GM18511 (cell line): Measurements from ENCODE around the gene SMC6.

ENCODE experiments used
- ATAC-seq: cut with Tn5 transposase; IDR thresholded peaks from one replicate; pipeline ENCODE4 v1.9.1; 2021; ENCODE audit warnings: mild to moderate bottlenecking, moderate library complexity; ENCODE audit not compliant: unreplicated experiment

Gene SMC6, protein sequence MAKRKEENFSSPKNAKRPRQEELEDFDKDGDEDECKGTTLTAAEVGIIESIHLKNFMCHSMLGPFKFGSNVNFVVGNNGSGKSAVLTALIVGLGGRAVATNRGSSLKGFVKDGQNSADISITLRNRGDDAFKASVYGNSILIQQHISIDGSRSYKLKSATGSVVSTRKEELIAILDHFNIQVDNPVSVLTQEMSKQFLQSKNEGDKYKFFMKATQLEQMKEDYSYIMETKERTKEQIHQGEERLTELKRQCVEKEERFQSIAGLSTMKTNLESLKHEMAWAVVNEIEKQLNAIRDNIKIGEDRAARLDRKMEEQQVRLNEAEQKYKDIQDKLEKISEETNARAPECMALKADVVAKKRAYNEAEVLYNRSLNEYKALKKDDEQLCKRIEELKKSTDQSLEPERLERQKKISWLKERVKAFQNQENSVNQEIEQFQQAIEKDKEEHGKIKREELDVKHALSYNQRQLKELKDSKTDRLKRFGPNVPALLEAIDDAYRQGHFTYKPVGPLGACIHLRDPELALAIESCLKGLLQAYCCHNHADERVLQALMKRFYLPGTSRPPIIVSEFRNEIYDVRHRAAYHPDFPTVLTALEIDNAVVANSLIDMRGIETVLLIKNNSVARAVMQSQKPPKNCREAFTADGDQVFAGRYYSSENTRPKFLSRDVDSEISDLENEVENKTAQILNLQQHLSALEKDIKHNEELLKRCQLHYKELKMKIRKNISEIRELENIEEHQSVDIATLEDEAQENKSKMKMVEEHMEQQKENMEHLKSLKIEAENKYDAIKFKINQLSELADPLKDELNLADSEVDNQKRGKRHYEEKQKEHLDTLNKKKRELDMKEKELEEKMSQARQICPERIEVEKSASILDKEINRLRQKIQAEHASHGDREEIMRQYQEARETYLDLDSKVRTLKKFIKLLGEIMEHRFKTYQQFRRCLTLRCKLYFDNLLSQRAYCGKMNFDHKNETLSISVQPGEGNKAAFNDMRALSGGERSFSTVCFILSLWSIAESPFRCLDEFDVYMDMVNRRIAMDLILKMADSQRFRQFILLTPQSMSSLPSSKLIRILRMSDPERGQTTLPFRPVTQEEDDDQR

DNA sequence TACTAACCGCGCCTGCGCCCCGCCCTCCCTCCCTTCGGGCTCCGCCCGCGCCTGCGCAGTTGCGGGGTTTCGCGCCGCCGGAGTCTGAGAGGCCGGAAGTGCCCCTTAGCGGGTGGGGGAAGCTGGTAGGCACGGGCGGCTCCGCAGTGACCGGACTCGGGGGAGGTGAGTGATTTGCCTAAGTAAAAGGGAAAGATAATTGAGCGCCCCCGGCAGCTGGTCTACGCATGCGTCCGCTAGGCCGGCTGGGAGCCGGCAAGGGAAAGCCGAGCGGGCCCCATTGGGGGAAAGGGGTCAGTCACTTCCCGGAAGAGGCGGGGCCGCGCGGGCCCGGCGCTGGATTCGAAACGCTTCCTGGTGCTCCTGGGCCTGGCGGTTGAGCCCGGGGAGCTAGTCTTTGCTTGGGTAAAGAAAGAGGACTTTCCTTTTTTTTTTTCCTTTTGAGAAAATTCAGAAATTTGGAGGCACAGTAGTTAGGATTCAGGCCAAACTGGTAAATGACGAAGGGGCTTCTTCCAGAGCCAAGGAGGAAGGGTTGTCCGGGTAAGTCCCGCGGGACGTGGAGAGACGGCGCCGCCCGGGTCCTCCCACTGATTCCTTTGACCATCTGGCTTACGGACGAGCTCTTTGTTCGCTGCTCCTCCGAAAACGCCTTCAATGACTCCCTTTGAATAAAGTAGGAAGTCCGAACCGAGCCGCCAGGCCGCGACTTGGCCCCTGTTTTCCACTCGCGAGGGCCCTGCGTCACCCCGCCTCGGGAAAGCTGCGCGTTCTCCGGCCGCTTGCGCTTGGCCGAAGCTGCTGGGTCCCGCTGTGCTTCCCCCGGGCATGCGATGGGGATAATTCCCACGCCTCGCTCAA, at the start of gene SMC6, which contains the start of gene GEN1:
Gene SMC6 (minus strand): TSS at position 8 of the 861 bp plus-strand sequence. CDS start 7,864 bp downstream, outside the sequence.
Gene GEN1 (plus strand): TSS at position 336 of the 861 bp plus-strand sequence. CDS start 5,806 bp downstream, outside the sequence.
- ATAC-seq: peak; percentile 69

GRCh38 chr2:17800693-17801458, 47.3 kb upstream of the SMC6 start:
- ATAC-seq: no peak

DNA sequence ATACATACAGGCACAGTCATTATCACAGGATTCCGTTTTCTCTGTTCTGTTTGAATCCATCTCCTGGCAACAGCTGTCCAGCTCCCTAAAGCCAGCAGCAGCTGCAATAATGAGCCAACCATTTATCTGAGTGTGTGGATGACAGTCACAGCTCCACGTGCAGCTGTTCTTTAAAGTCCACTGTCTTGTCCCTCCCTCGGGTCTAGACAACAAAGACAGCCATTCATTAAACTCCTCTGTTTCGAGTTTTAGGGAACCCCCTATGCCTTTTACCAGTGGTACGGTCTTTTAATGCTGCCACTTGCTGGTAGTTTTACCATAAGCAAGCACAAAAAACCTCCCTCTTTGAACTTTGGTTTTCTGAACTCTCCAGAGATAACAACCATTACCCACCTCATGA, 46.6 kb upstream of the SMC6 start:
- ATAC-seq: no peak

- no peak for ATAC-seq
These were observed 45.9 kb upstream of the SMC6 start for GRCh38 chr2:17799301-17800120.

DNA sequence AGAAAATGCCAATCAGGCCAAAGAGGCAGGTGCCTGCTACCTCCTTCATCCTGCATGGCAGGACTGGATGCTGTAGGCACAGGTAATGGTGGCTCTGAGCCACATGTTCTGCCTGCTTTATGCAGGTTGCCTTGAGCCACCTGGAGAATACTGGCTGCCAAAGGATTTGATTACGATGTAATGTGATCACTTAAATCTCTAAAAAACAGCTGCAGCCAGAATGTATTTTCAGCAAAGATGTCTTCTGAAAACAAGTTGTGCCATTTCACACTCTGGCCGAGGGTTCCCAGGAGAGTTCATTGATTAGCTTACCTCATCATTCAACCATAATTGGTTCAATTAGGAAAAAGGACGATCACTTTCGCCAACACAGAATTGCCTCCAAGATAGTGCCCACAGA, 44.7 kb upstream of the SMC6 start:
- no peak for ATAC-seq

GRCh38 chr2:17795309-17795708, 41.7 kb upstream of the SMC6 start:
- no peak for ATAC-seq

GRCh38 chr2:17793803-17794354, 40.3 kb upstream of the SMC6 start:
- no peak for ATAC-seq

- no peak for ATAC-seq
These were observed 39.7 kb upstream of the SMC6 start for GRCh38 chr2:17793296-17793695.

- ATAC-seq: peak; percentile 60
These were observed 38.9 kb upstream of the SMC6 start for GRCh38 chr2:17792515-17792914.

DNA sequence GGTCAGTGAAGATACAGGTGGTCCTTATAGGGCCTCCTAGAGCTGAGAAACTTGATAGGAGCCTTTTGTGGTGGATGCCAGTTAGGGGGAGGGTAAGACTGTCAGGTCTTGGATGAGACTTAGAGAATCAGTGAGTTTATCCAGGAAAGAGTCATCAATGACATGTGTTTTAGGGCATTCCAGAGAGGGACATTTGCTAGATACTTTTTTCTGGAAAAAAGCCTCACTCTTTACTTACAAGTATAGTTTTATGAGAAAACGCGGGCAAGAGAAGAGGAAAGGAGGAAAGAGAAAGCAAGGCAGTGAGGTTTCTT, 38.2 kb upstream of the SMC6 start:
- ATAC-seq: no peak

DNA sequence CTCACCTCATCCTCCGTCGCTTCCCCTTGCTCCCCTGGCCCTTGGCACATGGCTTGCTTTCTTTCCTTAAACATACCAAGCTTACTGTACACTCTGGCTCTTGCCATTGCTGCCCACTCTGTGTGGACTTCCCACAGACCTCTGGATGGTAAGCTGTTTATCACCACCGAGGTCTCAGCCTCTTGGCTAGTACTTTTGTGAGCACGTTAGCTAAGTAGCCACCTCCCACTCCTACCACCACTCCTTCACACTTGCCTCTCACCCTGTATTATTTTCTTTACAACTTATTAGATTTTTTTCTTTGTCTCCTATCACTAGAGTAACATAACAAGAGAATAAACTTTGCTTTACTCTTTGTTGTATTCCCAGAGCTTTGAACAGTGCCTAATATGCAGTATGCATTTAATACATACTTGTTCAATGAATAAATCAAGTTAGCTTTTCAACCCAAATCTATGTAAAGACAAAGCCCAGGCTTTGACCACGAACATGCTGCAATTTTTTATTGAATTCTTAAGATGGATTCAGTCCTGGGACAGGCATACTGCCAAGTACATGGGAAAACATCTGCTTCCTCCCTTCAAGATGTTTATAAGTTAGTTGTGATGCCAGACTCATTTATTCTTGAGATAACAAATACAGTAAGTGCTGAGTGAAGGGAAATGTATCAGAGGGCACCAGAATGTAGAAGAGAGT, 37.7 kb upstream of the SMC6 start:
- ATAC-seq: no peak

DNA sequence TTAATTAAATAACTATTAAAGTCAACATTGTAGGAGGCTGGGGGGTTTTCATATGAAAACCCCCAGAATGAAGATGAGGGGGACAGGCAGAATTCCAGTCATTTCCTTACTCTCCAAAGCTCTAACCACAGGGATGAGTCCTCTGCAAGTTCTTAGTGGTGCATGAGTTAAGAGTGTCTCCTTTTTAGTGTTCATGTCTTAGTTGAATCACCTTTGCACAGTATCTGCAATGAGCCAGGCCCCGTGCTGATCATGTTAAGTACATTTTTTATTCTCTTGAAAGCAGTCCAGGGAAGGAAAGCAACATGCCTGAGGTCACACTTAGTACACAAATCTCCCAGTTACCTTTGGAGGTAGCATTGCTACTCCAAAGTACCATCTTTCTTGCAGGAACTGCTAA, 36.9 kb upstream of the SMC6 start:
- ATAC-seq: no peak

- no peak for ATAC-seq
These were observed 35.2 kb upstream of the SMC6 start for GRCh38 chr2:17788773-17789172.

DNA sequence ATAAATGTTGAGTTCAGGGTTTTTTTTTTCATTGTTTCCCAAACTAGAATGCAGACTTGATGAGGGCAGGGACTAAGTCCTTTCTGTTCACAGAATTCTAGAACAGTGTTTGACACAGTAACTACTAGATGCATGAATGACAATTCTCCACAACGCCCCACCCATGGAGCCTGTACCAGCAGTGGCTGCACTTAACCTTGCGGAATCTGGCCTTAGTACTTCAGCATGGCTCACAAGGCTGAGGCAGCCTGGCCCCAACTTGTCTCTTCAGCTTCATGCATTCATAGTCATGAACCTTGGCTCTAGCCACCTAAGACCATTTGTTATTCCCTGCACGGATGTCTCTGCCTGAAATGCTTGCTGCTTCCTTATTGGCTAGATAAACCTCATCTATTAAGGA, 33.1 kb upstream of the SMC6 start:
- ATAC-seq: no peak

GRCh38 chr2:17781482-17781881, 27.9 kb upstream of the SMC6 start:
- ATAC-seq: no peak

GRCh38 chr2:17780546-17780945, 26.9 kb upstream of the SMC6 start:
- no peak for ATAC-seq

DNA sequence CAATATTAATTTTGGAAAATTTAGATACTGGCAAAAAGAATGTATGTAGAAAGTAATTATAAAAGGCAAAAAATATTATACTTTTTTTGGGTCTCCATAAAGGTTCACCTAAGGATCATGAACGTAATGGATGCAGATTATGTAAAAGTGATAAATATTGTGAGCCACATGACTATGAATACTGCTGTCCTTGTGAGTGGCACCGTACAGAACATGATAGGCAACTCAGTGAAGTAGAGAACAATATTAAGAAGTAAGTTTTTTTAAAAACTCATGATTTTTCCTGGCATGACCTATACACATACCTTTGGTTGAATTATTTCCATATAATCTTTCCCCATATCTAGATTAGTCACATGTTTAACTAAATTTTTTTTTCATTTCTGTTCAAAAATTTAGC, 18.9 kb upstream of the SMC6 start:
- no peak for ATAC-seq

DNA sequence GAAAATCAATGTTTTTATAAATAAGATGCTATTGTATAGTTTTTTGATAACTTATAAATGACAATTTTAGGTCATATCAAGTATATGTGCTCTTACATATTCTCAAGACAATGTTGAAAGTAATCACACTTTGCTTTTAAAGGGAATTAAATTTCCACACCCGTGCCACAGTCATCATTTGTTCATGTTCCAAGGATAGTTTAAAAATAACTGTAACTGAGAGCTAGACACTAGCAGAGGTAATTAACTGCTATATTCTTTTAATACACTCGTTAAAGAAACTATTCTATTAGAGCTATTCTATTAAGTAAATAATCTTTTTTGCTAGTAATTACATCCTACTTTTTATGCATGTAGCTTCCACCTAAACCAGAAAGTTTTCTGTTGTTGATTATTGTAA, 18.3 kb upstream of the SMC6 start:
- no peak for ATAC-seq
